Stimulated activated CD8-positive, alpha-beta memory T cell treated with anti-CD3 and anti-CD28 coated beads, Interleukin-15, amount 100 ng/mL, for 24 hours (primary cell): ENCODE results near the gene ISG20L2.

ENCODE experiments used
- DNase-seq: peaks from one replicate; pipeline ENCODE4 v3.0.0-alpha.2; 2020; ENCODE audit warnings: low read depth

ISG20L2 gene

DNA sequence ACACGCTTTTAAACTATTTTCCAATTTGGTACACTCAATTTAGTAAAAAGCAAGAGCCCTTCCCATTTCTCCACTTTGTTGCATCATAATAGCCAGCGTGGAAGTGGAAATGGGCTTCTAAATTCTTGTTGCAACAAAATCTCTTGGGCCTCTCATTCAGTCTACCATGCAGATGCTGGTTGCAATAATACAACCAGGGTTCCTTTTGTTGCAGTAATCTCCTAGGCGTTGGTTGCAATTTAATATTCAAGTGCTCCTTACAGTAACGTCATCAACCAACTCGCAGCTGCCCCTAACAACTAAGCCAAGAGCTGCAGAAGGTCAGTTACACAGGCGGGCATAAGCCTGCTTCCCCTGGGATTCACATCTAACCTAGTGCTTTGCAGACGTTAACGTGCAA is 25.7 kb upstream of the ISG20L2 start:
- no peak for DNase-seq

DNA sequence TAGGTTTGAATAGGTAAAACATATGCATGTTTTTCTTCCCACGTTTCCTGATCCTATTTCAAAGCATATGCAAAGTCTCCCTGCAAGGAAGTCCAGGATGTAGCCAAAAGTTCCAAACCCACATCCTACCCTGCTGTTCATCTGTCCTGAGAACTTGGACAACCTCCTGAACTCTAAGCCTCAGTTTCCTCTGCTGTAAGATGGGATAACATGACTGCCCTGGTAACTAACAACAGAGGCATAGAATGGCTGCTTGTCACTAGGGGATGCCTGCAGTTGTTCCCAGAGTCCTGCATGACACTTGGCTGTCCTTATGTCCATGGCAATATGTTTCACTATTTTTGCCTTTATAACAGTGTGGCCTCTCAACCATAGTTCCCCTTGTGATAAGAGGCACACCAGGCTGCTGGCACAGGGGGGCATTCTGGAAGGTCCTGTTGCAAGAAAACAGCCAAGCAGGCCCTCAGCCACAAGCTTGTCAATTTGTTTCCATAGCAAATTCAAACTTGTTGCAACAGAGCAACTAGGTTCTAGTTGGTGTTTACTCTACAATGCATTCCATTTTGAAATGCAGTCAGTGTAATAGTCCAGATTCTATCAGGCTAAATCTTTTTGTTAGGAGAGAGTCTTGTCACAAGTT is 24.4 kb upstream of the ISG20L2 start:
- DNase-seq: no peak

- peak; percentile 88 for DNase-seq
These were observed 23.4 kb upstream of the ISG20L2 start for GRCh38 chr1:156751757-156752481.

GRCh38 chr1:156751451-156751756 is 22.8 kb upstream of the ISG20L2 start, which contains the start of gene HDGF:
HDGF (minus strand) TSS chr1:156751675; CDS start chr1:156751429, 246 bp downstream.
- no peak for DNase-seq

- DNase-seq: no peak
These were observed 22.3 kb upstream of the ISG20L2 start for GRCh38 chr1:156750711-156751450.

DNA sequence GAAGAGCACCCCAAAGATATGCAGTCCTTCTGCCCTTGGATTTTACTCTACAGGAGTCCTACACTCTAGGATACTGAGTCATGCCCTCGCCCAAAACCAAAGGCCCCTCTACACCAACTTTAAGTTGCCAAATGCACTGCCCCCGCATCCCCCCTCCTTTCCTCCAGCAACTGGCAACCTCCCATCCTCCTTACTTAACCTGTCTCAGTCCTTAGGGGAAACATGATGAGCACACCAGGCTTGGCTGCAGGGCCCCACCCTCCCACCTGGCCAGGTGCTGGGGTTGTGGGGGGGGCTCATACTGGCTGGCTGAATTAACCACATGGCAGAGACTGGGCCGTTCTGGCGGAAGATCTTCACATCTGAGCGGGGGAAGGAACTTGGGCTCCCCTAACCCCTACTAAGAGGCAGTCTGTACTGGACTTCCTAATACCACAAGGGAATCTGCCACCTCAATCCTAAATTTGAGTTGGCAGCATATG is 21.7 kb upstream of the ISG20L2 start:
- no peak for DNase-seq

- no peak for DNase-seq
These were observed 21.0 kb upstream of the ISG20L2 start for GRCh38 chr1:156749419-156750118.

GRCh38 chr1:156748670-156749418 is 20.3 kb upstream of the ISG20L2 start:
- DNase-seq: no peak

DNA sequence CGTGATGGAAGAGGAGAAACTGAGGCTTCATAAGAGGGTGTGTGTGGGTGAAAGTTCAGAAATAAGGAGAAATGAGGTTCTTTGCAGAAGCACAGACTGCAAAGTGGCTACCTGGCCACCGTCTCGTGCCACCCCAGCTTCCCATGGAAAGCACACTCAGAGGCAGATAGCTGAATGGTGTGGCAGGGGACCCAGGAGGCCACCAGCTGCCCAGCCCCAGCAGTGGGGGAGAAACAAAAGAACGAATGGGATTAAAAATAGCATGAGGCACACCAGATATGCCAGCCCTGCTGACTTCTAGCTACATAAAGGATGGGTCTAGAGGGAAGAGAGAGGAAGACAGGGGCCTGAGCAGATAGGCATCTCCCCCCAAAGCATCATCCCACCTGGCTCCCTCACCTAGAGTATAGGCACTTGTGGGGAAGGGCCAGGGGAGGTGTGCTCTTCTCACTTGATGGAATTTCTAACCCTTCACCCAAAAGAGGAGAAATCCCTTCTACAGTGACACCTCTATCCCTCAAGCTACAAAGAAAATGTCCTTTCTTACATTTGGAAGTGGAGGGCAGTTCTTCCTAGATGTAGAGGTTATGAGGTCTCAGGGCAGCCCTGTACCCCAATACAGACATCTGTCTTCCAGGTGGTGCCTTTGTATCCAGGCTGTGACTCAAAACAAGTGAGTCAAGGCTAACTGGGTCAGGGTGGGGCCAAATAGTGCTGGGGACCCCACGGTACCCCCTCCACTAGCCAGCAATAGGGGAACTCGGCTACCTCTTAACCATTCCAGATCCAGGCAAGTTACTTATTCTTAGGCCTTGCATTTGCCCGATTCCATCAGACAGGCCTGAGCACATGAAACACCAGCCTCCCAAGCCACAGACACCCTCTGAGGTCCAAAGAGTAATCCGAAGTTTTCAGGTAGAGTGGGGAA is 19.4 kb upstream of the ISG20L2 start:
- DNase-seq: no peak

DNA sequence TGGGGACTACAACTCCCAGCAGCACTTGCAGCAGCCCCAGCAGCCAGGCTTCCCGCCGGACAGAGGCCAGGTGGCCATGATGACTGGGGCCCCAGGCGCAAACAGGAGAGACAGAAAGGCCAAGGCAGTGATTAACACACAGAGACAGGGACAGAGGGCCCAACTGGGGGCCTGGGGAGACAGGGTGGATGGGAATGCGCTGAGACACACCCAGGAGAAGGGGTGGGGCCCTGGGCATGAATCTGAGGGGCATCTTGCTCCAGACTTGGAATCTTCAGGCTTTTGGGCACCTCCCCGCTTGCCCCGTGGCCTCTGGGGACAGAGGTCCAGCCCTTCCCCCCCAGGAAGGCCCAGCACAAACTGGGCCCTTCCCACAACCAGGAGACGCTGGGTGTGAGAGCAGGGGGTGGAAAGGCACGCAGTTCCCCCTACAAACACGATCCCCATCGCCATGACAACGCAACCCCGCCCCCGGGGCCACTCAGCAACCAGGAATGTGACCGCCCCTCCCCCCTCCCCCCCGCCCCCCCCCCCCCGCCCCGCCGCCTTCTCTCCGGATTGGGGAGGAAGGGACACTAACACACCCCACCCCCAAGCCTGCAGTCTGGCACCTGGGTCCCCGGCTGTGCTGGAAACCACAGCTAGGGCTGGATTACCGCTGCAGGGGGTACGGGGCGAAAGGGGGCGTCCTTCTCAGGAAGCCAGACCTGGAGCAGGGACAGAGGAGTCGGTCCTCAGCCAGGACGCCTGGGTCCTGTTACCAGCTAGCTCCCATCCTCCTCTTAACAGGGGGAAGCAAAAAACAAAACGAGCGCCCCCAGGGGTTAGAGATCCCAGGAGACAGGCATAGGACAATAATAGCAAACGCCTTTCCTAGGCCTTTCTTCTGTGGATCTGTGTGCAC is 18.4 kb upstream of the ISG20L2 start:
- no peak for DNase-seq

DNA sequence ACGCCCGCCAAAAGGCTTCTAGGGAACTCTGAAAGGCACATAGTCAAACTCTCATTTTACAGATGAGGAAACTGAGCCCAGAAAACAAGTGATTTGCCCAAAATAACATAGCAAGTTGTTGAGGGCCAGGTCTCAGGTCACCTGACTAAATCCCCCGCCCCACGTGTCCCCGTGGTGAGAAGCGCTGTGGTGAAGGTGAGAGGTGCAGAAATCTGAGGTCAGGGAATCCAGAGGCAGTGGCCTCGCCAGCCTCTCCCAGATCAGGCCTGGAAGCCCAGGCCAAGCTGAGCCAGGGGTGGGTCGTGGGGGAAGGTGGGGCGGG is 17.8 kb upstream of the ISG20L2 start:
- no peak for DNase-seq

GRCh38 chr1:156745881-156746280 is 17.3 kb upstream of the ISG20L2 start:
- DNase-seq: no peak

GRCh38 chr1:156744786-156745419 is 16.3 kb upstream of the ISG20L2 start:
- DNase-seq: no peak

DNA sequence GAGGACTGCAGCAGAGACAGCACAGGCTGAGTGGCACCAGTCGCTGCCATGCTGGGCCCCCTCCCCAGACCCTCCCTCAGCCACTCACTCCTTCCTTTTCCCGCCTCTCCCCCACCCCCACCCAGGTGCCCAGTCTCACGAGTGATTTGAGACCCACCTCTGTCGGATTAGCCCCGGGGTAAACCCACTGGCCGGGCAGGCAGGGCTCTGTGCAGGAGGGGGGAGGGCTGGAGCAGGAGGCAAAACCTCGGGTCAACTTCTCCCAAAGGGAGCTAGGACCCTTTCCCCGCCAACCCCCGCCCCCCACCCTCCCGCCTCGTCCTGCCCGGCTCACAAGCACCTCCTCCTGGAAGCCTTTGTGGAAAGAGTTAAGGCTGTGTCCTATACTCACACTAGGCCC is 15.8 kb upstream of the ISG20L2 start:
- DNase-seq: no peak

DNA sequence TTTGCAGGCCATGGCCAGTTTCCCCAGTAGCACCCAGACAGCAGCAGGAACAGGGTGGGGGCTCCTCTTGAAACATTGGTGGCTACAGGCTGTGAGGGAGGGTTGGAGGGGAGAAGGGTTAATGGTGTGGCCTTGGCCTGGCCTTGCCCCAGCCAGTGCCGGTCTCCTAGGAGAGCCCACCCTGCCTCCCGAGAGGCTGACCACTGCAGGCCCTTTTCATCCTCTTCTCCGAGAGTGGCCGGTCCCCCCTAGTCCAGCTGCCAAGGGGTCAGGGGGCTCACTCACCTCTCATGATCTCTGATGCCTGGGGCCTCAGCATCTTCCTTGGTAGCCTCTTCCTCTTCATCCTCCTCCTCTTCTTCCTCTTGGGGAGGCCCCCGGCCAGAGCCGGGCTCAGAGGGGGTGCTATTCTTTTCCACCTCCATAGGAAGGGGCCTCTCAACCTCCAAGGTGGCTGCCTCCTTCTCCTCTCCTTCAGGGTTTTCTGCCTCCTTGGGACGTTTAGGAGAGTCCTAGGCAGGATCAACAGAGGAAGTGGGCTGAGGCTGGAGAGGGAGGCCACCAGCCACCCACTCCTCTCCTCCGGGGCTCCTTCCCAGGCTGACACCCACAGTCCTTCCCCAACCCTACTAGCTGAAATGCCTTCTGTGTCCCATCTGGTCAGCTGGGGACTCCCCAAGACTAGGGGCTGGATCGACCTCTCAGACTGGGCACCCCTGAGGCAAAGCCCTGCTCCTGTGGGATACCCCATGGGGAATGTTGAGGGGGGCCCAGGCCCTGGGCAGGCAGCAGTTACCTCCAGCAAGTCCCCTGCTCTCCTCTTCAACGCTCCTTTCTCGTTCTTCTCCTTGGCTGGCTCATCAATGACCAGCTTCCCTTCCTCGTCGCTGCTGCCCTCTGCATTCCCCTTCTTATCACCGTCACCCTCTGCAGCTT is 15.1 kb upstream of the ISG20L2 start:
- no peak for DNase-seq

- DNase-seq: no peak
These were observed 14.2 kb upstream of the ISG20L2 start for GRCh38 chr1:156742801-156743200.

- no peak for DNase-seq
These were observed 13.5 kb upstream of the ISG20L2 start for GRCh38 chr1:156742017-156742416.

DNA sequence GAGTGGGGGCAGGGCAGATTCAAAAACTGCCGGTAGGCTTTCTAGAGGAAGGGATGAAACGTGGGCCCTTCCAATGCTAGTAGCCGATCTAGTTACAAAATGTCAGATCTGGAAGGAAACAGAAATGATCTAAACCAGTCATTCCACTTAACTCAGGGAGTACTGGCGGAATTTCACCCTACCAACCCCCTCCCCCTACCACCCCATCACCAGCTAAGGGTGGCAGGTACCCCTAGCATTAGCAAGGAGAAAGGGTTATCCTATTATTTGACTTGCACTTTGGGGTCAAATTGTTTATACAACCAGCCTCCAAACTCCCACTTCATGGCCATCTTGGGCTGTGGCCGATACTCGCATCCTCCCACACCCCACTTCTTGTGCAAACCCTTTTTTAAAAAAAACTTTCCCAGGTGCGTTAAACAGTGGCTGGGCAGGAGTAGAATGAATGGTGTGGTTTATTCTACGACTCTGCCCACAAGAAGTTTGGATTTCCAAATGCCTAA is 13.0 kb upstream of the ISG20L2 start:
- no peak for DNase-seq
